T-cell (primary cell): ENCODE data around the gene SESN2. TPM values are rescaled to one million over a fixed set of nuclear protein-coding genes. Genes with fewer than 3 reads are reported as not detected.
A peak's percentile ranks its signal among the peaks of the same experiment; 100 is the strongest.

Experiments
- ATAC-seq, 4 experiments: fragments of 200-7000 bp in 3 of 4; fragments of 150-1000 bp in 1 of 4; cut with Tn5 transposase; replicated peaks in 1 of 4; 1 replicate in 3 of 4; 2 replicates in 1 of 4; pipeline ENCODE4 v1.10.0; 2021; ENCODE audit warnings: moderate library complexity in 3 of 4, mild to moderate bottlenecking in 2 of 4, moderate number of reproducible peaks in 1 of 4
- CTCF ChIA-PET, 2 donors: fragments of 300-600 bp; sonication (Branson Sonifier 250); formaldehyde crosslinking; loops; one replicate each; lab custom pipeline; 2022; ENCODE audit warnings: antibody characterized with exemption in 2 of 2; lab: Charles Lee
- POLR2A ChIA-PET, 2 donors: fragments of 300-600 bp; sonication (Branson Sonifier 250); formaldehyde crosslinking; loops; one replicate each; lab custom pipeline; 2022; ENCODE audit warnings: antibody characterized with exemption in 2 of 2; lab: Charles Lee
- DNase-seq, 35 experiments: peaks; one replicate each; pipeline versions ENCODE4 v3.0.0 to v3.0.0-alpha.2; 2013 to 2023
- H3K27ac ChIP-seq: one replicate; pipeline ENCODE4 v1.5.1; 2013; ENCODE audit warnings: low read length
- H3K27me3 ChIP-seq, 2 experiments: replicated peaks in 1 of 2; 1 replicate in 1 of 2; 2 replicates in 1 of 2; pipeline versions ENCODE4 v1.6.1 to v1.7.0; 2013; ENCODE audit warnings: low read length in 1 of 2, mixed read lengths in 1 of 2; ENCODE audit not compliant: control insufficient read depth in 2 of 2, insufficient read depth in 2 of 2; ENCODE audit errors: extremely low read depth in 1 of 2
- H3K36me3 ChIP-seq, 2 donors: 1 replicate in 1 of 2; 2 replicates in 1 of 2; pipeline versions ENCODE4 v1.6.1 to v1.7.0; 2013; ENCODE audit warnings: low read length in 1 of 2; ENCODE audit not compliant: control insufficient read depth in 2 of 2, insufficient read depth in 1 of 2; ENCODE audit errors: extremely low read depth in 1 of 2
- H3K4me1 ChIP-seq, 2 experiments: 1 replicate in 1 of 2; 2 replicates in 1 of 2; pipeline versions ENCODE4 v1.6.1 to v1.7.0; 2013; ENCODE audit warnings: low read length in 2 of 2, mixed read lengths in 1 of 2; ENCODE audit not compliant: insufficient read depth in 2 of 2, control insufficient read depth in 1 of 2; ENCODE audit errors: extremely low read depth in 1 of 2
- H3K4me3 ChIP-seq, 2 donors: 1 replicate in 1 of 2; 2 replicates in 1 of 2; pipeline versions ENCODE4 v1.5.1 to v1.7.0; 2013; ENCODE audit warnings: mild to moderate bottlenecking in 2 of 2, low read length in 1 of 2, moderate library complexity in 1 of 2; ENCODE audit not compliant: control insufficient read depth in 1 of 2; ENCODE audit errors: extremely low read depth in 1 of 2
- H3K9me3 ChIP-seq: 2 replicates; pipeline ENCODE4 v1.7.0; 2013
- H3K27ac Mint-ChIP-seq, 2 donors: one replicate each; pipeline ENCODE4 v1.8.0; 2020 to 2021; ENCODE audit warnings: mild to moderate bottlenecking in 2 of 2, mixed read lengths in 2 of 2
- H3K27me3 Mint-ChIP-seq, 2 donors: one replicate each; pipeline ENCODE4 v1.8.0; 2021 to 2022; ENCODE audit warnings: mixed read lengths in 2 of 2
- H3K36me3 Mint-ChIP-seq: one replicate; pipeline ENCODE4 v1.8.0; 2021; ENCODE audit warnings: mixed read lengths
- H3K4me1 Mint-ChIP-seq, 3 donors: one replicate each; pipeline ENCODE4 v1.8.0; 2020 to 2022; ENCODE audit warnings: mixed read lengths in 3 of 3, mild to moderate bottlenecking in 1 of 3
- H3K4me3 Mint-ChIP-seq, 3 donors: one replicate each; pipeline ENCODE4 v1.8.0; 2020 to 2022; ENCODE audit warnings: mild to moderate bottlenecking in 3 of 3, mixed read lengths in 3 of 3, moderate library complexity in 3 of 3
- H3K9me3 Mint-ChIP-seq, 3 donors: one replicate each; pipeline ENCODE4 v1.8.0; 2020 to 2022; ENCODE audit warnings: mixed read lengths in 3 of 3
- WGBS: methylation state at CpG from one replicate; pipeline ENCODE4 v1.1.5; 2013; ENCODE audit warnings: missing lambda C conversion rate; ENCODE audit not compliant: insufficient coverage; 5-methylcytosine and 5-hydroxymethylcytosine counted together
- total RNA-seq, 35 experiments: library from RNA in 6 of 35; stranded (reverse) in 6 of 35; fragments of 120-200 nt in 1 of 35; gene quantifications; one replicate each; pipeline versions ENCODE4 v1.2.1 to v1.2.4 and lab custom pipeline; 2013 to 2026

Gene SESN2, protein sequence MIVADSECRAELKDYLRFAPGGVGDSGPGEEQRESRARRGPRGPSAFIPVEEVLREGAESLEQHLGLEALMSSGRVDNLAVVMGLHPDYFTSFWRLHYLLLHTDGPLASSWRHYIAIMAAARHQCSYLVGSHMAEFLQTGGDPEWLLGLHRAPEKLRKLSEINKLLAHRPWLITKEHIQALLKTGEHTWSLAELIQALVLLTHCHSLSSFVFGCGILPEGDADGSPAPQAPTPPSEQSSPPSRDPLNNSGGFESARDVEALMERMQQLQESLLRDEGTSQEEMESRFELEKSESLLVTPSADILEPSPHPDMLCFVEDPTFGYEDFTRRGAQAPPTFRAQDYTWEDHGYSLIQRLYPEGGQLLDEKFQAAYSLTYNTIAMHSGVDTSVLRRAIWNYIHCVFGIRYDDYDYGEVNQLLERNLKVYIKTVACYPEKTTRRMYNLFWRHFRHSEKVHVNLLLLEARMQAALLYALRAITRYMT
- total RNA-seq, result 10 to 100 TPM in 1 of 5 donors, 1 to 10 TPM in 4; 7.1 to 11.9 (median 8.6) TPM
- total RNA-seq (2013), result 5.6 TPM
- total RNA-seq (lab: John Stamatoyannopoulos, UW), result 7.9 to 111 (median 30.9) reads per million in 29 experiments

DNA sequence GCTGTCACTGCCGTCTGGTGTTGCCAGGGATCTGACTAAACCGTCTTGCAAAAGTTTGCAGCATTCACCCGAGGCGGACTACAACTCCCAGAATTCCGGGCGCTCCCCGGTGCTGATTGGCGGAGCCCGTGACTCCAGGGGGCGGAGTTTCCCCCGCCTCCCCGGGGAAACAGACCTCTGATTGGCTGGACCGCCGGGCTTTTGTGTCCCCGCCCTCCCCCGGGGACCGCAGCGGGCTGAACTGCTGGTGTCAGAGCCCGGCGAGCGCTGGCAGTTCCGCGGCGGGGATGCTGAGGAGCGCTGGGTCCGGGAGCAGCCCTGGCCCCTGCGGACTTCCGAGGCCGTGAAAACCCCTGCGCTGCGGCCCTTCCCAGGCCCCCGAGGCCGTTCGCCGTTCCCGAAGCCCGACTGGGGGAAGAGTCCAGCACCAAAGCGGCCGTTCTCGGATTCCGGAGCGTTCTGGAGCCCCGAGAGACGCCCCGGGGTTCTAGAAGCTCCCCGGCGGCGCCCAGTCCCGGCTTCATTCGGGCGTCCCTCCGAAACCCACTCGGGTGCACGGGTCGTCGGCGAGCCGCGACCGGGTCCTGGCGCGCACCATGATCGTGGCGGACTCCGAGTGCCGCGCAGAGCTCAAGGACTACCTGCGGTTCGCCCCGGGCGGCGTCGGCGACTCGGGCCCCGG, at the start of gene SESN2:
Gene SESN2 (plus strand): TSS at position 267 of the 682 bp plus-strand sequence. CDS start 330 bp downstream, at position 597.
- H3K27me3 Mint-ChIP-seq, result no peaks in the 10 kb centered on the region
- Histone ChIP-seq H3K27ac (peak within 1 kb of the TSS; percentile 34), H3K36me3 (no peaks in the 10 kb centered on the region), H3K9me3 (no peaks in the 10 kb centered on the region), H3K4me3 (peak within 1 kb of the TSS; percentile 75 to 99), H3K4me1 (peaks cover 19 to 60% of the 10 kb centered on the region in 2 experiments), H3K27me3 (peaks cover 0 to 5% of the 10 kb centered on the region in 2 experiments)
- peak; percentile 95 to 99 (median 98) for DNase-seq
- WGBS, result under 1% methylated on average over 76 of the region's 76 CpGs
- POLR2A ChIA-PET, result interaction anchor here (0.6 kb wide), 3 partner anchors 13 to 150 kb away, joined by 3 to 12 read pairs (median 3); partner anchors contain the start of gene ATP5IF1 (in 1 of the 2)
- H3K36me3 Mint-ChIP-seq, result no peaks in the 10 kb centered on the region
- H3K9me3 Mint-ChIP-seq, result no peaks in the 10 kb centered on the region
- H3K4me1 Mint-ChIP-seq, result peaks cover 41 to 52% (median 44%) of the 10 kb centered on the region in 3 donors
- peak; percentile 95 to 99 (median 97) for ATAC-seq
- CTCF ChIA-PET, result interaction anchor here (0.6 to 1.0 kb wide), 2 partner anchors 10 to 20 kb away, joined by 3 to 10 read pairs; no protein-coding TSS in a partner anchor
- peak within 1 kb of the TSS; percentile 77 to 82 (median 79) for H3K4me3 Mint-ChIP-seq
- peak within 1 kb of the TSS; percentile 67 to 79 for H3K27ac Mint-ChIP-seq

- H3K4me3 Mint-ChIP-seq, result no peak overlapping the region
- Histone ChIP-seq H3K4me1 (no peaks in the 10 kb centered on the region), H3K4me3 (no peak overlapping the region), H3K36me3 (peaks cover 5 to 68% of the 10 kb centered on the region in 2 donors), H3K9me3 (no peaks in the 10 kb centered on the region), H3K27me3 (no peaks in the 10 kb centered on the region), H3K27ac (no peak overlapping the region)
- WGBS, result 88% methylated on average over 1 of the region's 1 CpG
- peak overlapping the region in 1 of 2 donors; percentile 34 for H3K27ac Mint-ChIP-seq
- POLR2A ChIA-PET, result interaction anchor here (0.5 kb wide), 2 partner anchors 120 to 293 kb away, joined by 5 to 12 read pairs; no protein-coding TSS in a partner anchor
- no peaks in the 10 kb centered on the region for H3K9me3 Mint-ChIP-seq
- ATAC-seq (no peak), DNase-seq (no peak)
- peaks cover 33% of the 10 kb centered on the region for H3K36me3 Mint-ChIP-seq
- H3K27me3 Mint-ChIP-seq, result no peaks in the 10 kb centered on the region
- CTCF ChIA-PET, result interaction anchor here (0.8 to 3.2 kb wide), 5 partner anchors 8 to 269 kb away, joined by 3 to 69 read pairs (median 3); no protein-coding TSS in a partner anchor
- peaks cover 0 to 6% (median 3%) of the 10 kb centered on the region in 3 donors for H3K4me1 Mint-ChIP-seq
Observed at GRCh38 chr1:28209700-28210099, 49.6 kb upstream of the SESN2 start.

- POLR2A ChIA-PET, result interaction anchor here in 1 of 2 donors (0.5 to 0.6 kb wide), 4 partner anchors 9 to 592 kb away, joined by 3 to 8 read pairs (median 4); no protein-coding TSS in a partner anchor
- H3K4me3 Mint-ChIP-seq, result no peak overlapping the region
Observed at GRCh38 chr1:28213315-28213714, 46.0 kb upstream of the SESN2 start.

DNA sequence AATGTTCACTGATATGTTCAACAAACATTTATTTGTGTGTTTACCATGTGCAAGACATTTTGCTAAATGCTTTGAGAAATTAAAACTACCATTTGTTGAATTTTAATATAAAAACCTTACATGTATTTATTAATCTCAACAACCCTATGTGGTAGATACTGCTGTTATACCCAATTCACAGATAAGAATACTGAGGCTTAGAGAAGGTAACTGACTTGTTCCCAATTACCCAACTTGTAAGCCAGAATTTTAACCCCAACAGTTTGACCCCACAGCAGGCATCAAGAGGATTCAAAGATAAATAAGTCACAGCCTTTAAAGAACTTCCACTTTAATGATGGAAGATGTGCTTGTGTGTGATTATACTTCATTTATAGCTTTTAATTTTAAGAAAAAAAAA, 30.2 kb upstream of the SESN2 start:
- Histone ChIP-seq H3K27ac (no peak overlapping the region), H3K27me3 (no peaks in the 10 kb centered on the region), H3K4me1 (peaks cover 5 to 28% of the 10 kb centered on the region in 2 experiments), H3K36me3 (peaks cover 12 to 43% of the 10 kb centered on the region in 2 donors), H3K9me3 (no peaks in the 10 kb centered on the region), H3K4me3 (no peak overlapping the region)
- ChIA-PET CTCF (no interaction called here), POLR2A (interaction anchor here (0.5 kb wide), 2 partner anchors 17 to 38 kb away, joined by 4 to 6 read pairs; no protein-coding TSS in a partner anchor)
- peaks cover 31 to 38% (median 36%) of the 10 kb centered on the region in 3 donors for H3K4me1 Mint-ChIP-seq
- H3K27ac Mint-ChIP-seq, result no peak overlapping the region
- ATAC-seq, result no peak
- no peaks in the 10 kb centered on the region for H3K27me3 Mint-ChIP-seq
- no peak overlapping the region for H3K4me3 Mint-ChIP-seq
- peaks cover 27% of the 10 kb centered on the region for H3K36me3 Mint-ChIP-seq
- no peaks in the 10 kb centered on the region for H3K9me3 Mint-ChIP-seq
- DNase-seq, result no peak

More at GRCh38 chr1:28213315-28213714, 46.0 kb upstream of the SESN2 start:
- DNase-seq, result no peak
- 100% methylated on average over 1 of the region's 2 CpGs for WGBS
- Histone ChIP-seq H3K4me3 (no peak overlapping the region), H3K9me3 (no peaks in the 10 kb centered on the region), H3K4me1 (no peaks in the 10 kb centered on the region), H3K27ac (no peak overlapping the region), H3K27me3 (no peaks in the 10 kb centered on the region), H3K36me3 (peaks cover 3 to 39% of the 10 kb centered on the region in 2 donors)
- ATAC-seq, result no peak
- Mint-ChIP-seq H3K27ac (no peak overlapping the region), H3K36me3 (peaks cover 22% of the 10 kb centered on the region), H3K4me1 (peaks cover 0 to 8% (median 3%) of the 10 kb centered on the region in 3 donors), H3K27me3 (no peaks in the 10 kb centered on the region), H3K9me3 (no peaks in the 10 kb centered on the region)
- CTCF ChIA-PET, result interaction anchor here (0.6 to 1.8 kb wide), 4 partner anchors 17 to 275 kb away, joined by 3 to 8 read pairs (median 6); partner anchors contain the start of gene EYA3 (in 1 of the 2)

DNA sequence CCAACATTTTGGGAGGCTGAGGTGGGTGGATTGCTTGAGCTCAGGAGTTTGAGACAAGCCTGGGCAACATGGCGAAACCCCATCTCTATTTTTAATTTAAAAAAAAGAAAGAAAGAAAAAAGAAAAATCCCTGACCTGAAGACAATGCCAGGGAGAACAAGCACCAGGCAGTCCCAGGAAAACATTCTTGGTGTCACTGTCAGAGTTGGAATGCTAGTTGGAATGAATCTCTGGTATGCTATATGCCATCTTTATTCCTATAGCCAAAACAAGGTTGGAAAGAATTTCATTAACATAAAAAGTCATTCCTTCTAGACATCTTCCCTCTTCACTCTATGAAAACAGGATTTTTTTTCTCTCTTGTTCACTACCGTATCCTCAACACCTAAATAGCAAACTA, 29.3 kb upstream of the SESN2 start:
- Mint-ChIP-seq H3K27ac (no peak overlapping the region), H3K36me3 (peaks cover 25% of the 10 kb centered on the region), H3K9me3 (no peaks in the 10 kb centered on the region), H3K27me3 (no peaks in the 10 kb centered on the region), H3K4me3 (no peak overlapping the region), H3K4me1 (peaks cover 29 to 41% (median 37%) of the 10 kb centered on the region in 3 donors)
- H3K4me3 ChIP-seq, result no peak overlapping the region
- no peaks in the 10 kb centered on the region for H3K9me3 ChIP-seq
- no CpG with 5 or more reads among the region's 2 CpGs for WGBS
- ChIA-PET CTCF (interaction anchor here in 1 of 2 donors (0.7 kb wide), 1 partner anchor 17 kb away, joined by 3 read pairs; no protein-coding TSS in a partner anchor), POLR2A (interaction anchor here in 1 of 2 donors (0.7 kb wide), 1 partner anchor 400 kb away, joined by 4 read pairs; no protein-coding TSS in a partner anchor)
- DNase-seq (no peak), ATAC-seq (no peak)
- peaks cover 12 to 36% of the 10 kb centered on the region in 2 donors for H3K36me3 ChIP-seq
- peaks cover 5 to 28% of the 10 kb centered on the region in 2 experiments for H3K4me1 ChIP-seq
- no peaks in the 10 kb centered on the region for H3K27me3 ChIP-seq
- H3K27ac ChIP-seq, result no peak overlapping the region
